Fibroblast of mammary gland (primary cell): ENCODE data around the gene ZHX3.
A peak's percentile ranks its signal among the peaks of the same experiment; 100 is the strongest.
"Not testable (repeated sequence)": the region's sequence is repeated elsewhere in the genome, so short reads cannot be mapped to it uniquely, and the experiment has no call there.

Experiments
- DNase-seq: peaks from one replicate; pipeline ENCODE4 v3.0.0-alpha.2; 2010; ENCODE audit warnings: low read depth
- H3K4me3 ChIP-seq: 2 replicates; pipeline ENCODE4 v1.5.1; 2011; ENCODE audit warnings: low read depth, mild to moderate bottlenecking, low read length, moderate library complexity; ENCODE audit not compliant: control insufficient read depth
- TF ChIP-seq, protein P1 (sequence below): conservative IDR thresholded peaks from 2 replicates; pipeline ENCODE4 v1.5.1; 2011; ENCODE audit warnings: low read depth, low read length, inconsistent platforms; ENCODE audit not compliant: control insufficient read depth, insufficient read depth

ZHX3 gene

DNA sequence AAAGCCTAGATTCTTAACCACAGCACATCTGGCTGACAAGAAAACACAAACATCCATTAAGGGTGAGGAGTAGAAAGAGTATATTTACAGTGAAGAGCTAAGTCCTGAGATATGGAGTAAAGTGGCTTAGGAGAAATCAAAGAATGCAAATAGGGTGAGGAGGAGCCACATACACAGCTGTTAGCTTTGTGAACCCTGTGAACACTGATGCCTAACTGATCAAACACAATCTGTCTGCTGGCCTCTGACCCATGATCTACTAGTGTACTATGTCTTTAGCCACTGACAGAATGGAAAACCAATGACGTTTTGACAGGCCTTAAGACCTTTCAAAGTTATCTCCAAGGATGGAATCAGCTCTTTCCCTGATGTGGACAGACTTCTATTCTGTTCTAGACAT lies 75.2 kb downstream of the ZHX3 start:
- DNase-seq, result no peak
- TF ChIP-seq, protein P1, sequence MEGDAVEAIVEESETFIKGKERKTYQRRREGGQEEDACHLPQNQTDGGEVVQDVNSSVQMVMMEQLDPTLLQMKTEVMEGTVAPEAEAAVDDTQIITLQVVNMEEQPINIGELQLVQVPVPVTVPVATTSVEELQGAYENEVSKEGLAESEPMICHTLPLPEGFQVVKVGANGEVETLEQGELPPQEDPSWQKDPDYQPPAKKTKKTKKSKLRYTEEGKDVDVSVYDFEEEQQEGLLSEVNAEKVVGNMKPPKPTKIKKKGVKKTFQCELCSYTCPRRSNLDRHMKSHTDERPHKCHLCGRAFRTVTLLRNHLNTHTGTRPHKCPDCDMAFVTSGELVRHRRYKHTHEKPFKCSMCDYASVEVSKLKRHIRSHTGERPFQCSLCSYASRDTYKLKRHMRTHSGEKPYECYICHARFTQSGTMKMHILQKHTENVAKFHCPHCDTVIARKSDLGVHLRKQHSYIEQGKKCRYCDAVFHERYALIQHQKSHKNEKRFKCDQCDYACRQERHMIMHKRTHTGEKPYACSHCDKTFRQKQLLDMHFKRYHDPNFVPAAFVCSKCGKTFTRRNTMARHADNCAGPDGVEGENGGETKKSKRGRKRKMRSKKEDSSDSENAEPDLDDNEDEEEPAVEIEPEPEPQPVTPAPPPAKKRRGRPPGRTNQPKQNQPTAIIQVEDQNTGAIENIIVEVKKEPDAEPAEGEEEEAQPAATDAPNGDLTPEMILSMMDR, result no peak
- no peak overlapping the region for H3K4me3 ChIP-seq

DNA sequence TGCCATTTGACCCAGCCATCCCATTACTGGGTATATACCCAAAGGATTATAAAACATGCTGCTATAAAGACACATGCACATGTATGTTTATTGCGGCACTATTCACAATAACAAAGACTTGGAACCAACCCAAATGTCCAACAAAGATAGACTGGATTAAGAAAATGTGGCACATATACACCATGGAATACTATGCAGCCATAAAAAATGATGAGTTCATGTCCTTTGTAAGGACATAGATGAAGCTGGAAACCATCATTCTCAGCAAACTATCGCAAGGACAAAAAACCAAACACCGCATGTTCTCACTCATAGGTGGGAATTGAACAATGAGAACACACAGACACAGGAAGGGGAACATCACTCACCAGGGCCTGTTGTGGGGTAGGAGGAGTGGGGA lies 80.3 kb downstream of the ZHX3 start:
- not testable (repeated sequence) for DNase-seq, H3K4me3 ChIP-seq

- not testable (repeated sequence) for DNase-seq, H3K4me3 ChIP-seq
These were observed 80.7 kb downstream of the ZHX3 start for GRCh38 chr20:41236818-41237217.

DNA sequence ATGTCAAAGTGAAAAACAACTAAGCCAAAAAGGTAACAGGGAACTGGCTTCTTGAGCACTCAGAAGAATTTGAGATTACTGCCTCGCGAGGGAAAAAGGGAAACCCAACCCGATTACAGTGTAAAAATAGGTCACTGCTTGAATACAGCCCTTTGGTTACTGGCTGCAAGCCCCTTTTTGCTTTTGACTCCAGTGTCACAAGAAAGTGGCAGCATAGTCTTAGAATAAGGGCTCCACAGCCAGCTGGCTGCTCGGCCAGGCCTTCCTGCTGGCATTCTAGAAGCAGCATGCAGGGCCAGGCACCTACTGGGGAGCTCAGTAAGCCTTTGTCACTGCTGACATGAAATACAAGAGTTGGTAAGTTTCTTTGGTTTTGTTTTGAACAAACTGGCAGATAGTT lies 83.0 kb downstream of the ZHX3 start:
- TF ChIP-seq, protein P1, result no peak
- H3K4me3 ChIP-seq, result no peak overlapping the region
- DNase-seq, result peak; percentile 15

DNA sequence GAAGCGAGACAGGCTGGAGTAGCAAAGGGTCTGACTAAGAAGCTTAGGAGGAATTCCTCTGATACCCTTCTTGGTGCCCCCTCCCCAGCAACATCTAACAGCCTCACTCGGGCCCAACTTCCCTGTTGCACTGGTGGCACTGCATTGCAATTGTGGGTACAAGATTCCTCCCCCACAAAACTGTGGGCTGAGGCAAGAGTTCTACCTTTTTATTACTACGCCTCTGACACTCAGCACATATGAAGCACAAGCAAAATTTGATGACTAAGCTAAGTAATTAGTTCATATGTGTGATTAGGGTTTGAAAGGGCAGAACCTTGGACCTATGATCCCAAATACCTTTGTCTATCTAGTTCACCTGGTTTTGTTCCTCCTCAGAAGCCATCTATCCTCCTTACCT lies 83.5 kb downstream of the ZHX3 start:
- TF ChIP-seq, protein P1, result no peak
- no peak for DNase-seq
- H3K4me3 ChIP-seq, result no peak overlapping the region

DNA sequence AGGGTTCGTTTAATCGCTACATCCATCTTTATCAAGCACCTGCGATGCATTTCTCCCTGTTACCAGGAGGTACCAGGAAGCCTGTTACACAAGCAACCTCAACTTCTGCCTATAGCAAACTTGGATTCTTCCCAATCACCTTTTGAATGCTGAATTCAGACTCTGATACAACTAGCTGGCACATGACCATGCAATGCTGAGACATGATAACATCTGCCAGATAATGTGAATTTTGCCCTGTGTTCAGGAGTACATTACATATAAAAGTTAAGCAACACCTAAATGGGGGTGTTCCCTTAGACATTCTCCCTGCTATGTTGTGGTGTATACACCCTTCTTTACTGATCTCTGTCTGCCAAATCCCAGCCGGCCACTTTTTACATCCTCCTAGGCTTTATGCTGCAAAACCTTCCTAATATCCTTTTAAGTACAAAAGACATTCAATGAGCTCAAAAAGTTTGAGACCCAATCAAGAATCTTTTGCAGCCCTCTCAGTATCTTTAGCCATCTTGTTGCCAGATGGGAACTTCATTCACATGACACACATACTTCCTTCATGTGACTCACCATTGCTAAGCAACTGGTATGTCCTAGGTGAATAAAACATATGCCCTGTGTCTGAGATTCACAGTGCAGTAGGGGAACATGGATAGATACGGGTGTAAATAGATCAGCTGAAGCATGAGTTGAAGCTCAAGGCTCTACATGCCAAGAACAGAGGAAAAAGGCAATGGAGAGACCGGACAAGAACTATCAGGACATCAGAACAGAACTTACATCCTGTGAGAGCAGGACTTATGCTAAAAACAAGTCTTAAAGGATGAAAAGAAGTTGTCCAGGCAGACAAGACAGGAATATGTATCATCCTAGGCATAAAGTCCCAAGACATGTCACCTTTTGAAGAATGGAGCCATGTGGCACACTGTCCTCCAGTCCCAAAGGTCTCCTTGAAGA lies 84.3 kb downstream of the ZHX3 start:
- DNase-seq, result peak; percentile 97
- H3K4me3 ChIP-seq, result no peak overlapping the region
- TF ChIP-seq, protein P1, result no peak

DNA sequence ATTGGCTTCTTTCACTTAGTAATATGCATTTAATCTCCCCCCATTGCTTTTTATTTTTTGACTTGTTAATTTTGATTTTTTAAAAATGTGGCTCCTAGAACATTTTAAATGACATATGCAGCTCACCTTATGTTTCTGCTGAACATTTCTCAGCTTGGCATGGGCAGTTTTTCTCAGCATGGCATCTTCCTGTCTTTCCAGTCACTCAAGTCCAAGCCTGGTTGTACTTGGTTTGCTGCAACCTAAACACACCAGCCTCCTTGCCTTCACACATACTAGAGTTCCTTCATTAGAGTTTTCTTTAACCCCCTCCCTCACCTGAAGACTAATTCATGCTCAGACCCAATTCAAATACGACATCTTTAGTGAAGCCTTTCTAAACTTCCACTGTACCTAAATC lies 86.4 kb downstream of the ZHX3 start:
- TF ChIP-seq, protein P1, result no peak
- H3K4me3 ChIP-seq, result no peak overlapping the region
- no peak for DNase-seq

DNA sequence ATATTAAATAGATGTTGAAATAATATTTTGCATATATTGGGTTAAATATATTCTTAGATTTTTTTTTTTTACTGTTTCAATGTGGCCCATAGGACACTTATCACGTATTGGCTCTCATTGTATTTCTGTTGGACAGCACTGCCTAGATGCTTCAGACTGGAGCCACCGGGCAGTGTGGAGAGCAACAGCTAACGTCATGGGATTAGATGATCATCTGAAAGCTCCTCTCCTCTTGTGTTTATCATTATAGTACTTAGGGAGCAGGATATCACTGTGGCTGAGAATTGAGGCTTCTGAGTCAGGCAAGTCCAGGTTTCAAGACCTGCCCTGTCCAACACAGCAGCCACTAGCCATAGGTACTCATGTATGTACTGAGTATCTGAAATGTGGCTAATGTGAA lies 87.4 kb downstream of the ZHX3 start:
- no peak overlapping the region for H3K4me3 ChIP-seq
- TF ChIP-seq, protein P1, result no peak
- no peak for DNase-seq
